Kidney epithelial cell (primary cell): ENCODE data around the gene RPL38. TPM values are rescaled to one million over a fixed set of nuclear protein-coding genes. Genes with fewer than 3 reads are reported as not detected.

ENCODE experiments used
- DNase-seq: peaks from one replicate; pipeline ENCODE4 v3.0.0-alpha.2; 2010; ENCODE audit warnings: low read depth
- H3K27me3 ChIP-seq: 2 replicates; pipeline ENCODE4 v1.6.0; 2011; ENCODE audit warnings: low read length; ENCODE audit not compliant: control insufficient read depth, insufficient read depth
- H3K36me3 ChIP-seq: 2 replicates; pipeline ENCODE4 v1.5.1; 2011; ENCODE audit warnings: low read length; ENCODE audit not compliant: control insufficient read depth, insufficient read depth
- H3K4me3 ChIP-seq: 2 replicates; pipeline ENCODE4 v1.5.1; 2011; ENCODE audit warnings: low read depth, mild to moderate bottlenecking, control low read depth, low read length
- total RNA-seq: library from RNA; depleted of rRNA; stranded (reverse); fragments of >200 nt; gene quantifications from 2 replicates; pipeline ENCODE4 v1.2.3, GENCODE V29; 2015
- TF ChIP-seq, protein P1 (sequence below): IDR thresholded peaks from 2 replicates; pipeline ENCODE4 v1.5.1; 2011; ENCODE audit warnings: mild to moderate bottlenecking, moderate library complexity, low read length, control low read depth, inconsistent platforms; ENCODE audit not compliant: insufficient read depth, poor library complexity, severe bottlenecking

Gene RPL38
- total RNA-seq, 1 donor from 2014 or later = 487 TPM

DNA sequence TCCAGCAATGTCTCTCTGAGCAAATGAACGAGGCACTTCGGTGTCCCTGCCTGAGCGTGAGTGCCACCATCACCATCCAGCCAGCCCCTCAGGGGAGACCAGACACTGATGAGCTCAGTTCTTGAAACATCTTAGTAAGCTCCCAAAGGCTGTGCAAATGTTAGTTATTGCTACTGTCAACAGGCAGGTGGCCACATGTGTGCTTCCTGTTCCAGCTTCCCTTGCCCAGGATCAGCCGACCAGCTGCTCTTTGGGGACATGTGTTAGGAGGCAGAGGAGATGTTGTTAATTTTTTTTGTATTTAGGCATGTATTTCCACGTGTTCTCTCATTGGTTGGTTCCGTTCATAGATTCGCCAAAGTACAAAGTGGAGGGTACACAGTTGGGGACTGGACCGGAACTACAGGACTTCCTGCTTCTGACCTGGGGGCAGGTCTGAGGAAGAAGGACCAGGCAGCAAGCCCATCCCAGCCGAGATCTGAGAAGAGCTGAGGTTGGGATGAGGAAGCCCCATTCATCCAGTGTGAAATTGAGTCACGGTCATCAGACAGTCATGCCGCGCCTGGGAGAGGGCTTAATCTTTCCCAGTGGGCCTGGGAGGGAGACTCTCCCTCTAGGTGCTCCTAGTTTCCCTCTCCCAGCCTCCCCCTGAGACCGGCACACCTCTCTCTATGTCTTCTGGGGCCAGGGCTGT lies 13.7 kb downstream of the RPL38 start:
- Histone ChIP-seq H3K36me3 (no peaks in the 10 kb centered on the region), H3K4me3 (no peak overlapping the region), H3K27me3 (peaks cover 38% of the 10 kb centered on the region)
- TF ChIP-seq, protein P1, sequence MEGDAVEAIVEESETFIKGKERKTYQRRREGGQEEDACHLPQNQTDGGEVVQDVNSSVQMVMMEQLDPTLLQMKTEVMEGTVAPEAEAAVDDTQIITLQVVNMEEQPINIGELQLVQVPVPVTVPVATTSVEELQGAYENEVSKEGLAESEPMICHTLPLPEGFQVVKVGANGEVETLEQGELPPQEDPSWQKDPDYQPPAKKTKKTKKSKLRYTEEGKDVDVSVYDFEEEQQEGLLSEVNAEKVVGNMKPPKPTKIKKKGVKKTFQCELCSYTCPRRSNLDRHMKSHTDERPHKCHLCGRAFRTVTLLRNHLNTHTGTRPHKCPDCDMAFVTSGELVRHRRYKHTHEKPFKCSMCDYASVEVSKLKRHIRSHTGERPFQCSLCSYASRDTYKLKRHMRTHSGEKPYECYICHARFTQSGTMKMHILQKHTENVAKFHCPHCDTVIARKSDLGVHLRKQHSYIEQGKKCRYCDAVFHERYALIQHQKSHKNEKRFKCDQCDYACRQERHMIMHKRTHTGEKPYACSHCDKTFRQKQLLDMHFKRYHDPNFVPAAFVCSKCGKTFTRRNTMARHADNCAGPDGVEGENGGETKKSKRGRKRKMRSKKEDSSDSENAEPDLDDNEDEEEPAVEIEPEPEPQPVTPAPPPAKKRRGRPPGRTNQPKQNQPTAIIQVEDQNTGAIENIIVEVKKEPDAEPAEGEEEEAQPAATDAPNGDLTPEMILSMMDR = no peak
- no peak for DNase-seq

DNA sequence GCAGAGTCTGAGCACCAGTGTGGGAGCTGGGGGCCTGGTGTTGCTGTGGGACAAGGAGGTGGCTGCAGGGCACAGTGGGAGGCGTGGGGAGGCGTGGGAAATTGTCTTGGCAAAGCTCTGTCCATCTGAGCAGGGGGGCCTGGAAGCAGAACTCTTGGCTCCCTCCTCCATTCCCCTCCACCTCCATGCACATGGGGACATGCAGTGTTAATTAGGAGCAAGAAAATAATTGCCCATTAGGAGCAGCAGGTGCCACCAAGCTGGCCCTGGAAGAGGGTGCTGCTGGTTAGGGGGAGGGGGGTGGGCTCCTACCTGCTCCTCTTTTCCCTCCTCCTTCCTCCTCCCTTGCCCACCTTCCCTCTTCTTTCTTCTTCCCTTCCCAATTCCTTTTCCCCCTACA lies 14.4 kb downstream of the RPL38 start:
- Histone ChIP-seq H3K36me3 (no peaks in the 10 kb centered on the region), H3K4me3 (no peak overlapping the region), H3K27me3 (peaks cover 32% of the 10 kb centered on the region)
- TF ChIP-seq, protein P1 = no peak
- no peak for DNase-seq

DNA sequence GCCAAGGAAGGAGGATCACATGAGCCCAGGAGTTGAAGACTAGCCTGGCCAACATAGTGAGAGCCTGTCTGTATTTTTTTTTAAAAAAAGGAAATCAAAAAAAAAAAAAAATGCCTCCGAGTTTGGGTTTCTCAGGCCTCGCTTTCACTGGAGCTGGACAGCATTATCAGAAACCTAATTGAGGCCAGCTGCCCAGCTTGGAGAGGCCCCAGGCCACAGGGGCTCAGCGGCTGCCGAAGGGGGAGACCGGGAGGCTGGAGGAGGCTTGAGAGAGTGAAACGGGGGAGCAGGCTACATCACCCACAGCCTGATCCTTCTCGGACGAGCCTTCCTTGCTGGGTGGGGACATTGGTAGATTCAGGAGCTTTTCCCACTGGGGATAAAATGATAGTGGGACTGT lies 15.0 kb downstream of the RPL38 start:
- TF ChIP-seq, protein P1 = no peak
- no peak for DNase-seq
- no peaks in the 10 kb centered on the region for H3K36me3 ChIP-seq
- H3K27me3 ChIP-seq = peaks cover 28% of the 10 kb centered on the region
- no peak overlapping the region for H3K4me3 ChIP-seq

DNA sequence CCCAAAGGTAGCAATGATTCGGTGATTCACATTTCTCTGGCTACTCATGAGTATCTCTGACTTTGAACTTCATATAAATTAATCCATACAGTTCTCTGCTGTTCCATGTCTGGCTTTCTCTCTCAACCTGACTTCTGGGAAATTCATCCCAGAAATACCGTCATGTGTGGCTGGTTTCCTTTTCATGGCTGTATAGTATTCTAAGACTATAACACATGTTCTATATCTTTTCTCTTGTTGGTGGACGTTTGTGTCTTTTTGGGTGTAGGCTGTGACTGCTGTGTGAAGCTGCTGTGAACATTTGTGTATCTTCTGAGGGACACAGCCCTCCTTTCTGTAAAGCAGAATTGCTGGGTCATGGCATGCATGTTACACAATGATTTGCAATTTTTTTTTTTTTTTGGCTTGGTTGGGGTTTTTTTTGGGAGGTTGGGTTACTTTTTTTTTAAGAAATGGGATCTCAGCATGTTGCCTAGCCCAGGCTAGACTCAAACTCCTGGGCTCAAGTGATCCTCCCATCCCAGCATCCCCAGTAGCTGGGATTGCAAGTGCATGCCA lies 16.2 kb downstream of the RPL38 start:
- Histone ChIP-seq H3K36me3 (no peaks in the 10 kb centered on the region), H3K4me3 (no peak overlapping the region), H3K27me3 (peaks cover 19% of the 10 kb centered on the region)
- no peak for DNase-seq
- TF ChIP-seq, protein P1 = no peak

DNA sequence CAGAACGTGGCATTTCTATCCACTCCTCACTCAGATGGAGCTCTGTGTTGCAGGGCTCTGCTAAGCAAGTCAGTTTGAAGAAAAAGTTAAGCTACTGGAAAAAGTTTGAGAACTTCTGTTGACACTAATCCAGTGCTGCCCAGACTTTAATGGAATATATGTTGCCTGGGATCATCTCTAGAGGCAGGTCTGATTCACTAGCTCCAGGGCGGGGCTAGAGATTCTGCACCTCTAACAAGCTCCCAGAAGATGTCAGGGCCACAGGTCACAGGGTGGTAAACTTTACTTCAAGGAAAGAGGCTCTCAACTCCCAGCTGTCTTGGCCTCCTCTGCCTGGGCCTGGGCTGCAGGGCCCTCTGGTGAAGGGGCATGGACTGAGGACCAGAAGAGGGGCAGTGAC lies 16.7 kb downstream of the RPL38 start:
- Histone ChIP-seq H3K27me3 (peaks cover 13% of the 10 kb centered on the region), H3K4me3 (no peak overlapping the region), H3K36me3 (no peaks in the 10 kb centered on the region)
- TF ChIP-seq, protein P1 = no peak
- no peak for DNase-seq
